GM21447 (cell line): ENCODE measurements around the gene MTMR3.
"Not testable (repeated sequence)": the region's sequence is repeated elsewhere in the genome, so short reads cannot be mapped to it uniquely, and the experiment has no call there.

Experiments used
- ATAC-seq: cut with Tn5 transposase; IDR thresholded peaks from one replicate; pipeline ENCODE4 v1.9.1; 2021; ENCODE audit not compliant: unreplicated experiment

The MTMR3 gene

DNA sequence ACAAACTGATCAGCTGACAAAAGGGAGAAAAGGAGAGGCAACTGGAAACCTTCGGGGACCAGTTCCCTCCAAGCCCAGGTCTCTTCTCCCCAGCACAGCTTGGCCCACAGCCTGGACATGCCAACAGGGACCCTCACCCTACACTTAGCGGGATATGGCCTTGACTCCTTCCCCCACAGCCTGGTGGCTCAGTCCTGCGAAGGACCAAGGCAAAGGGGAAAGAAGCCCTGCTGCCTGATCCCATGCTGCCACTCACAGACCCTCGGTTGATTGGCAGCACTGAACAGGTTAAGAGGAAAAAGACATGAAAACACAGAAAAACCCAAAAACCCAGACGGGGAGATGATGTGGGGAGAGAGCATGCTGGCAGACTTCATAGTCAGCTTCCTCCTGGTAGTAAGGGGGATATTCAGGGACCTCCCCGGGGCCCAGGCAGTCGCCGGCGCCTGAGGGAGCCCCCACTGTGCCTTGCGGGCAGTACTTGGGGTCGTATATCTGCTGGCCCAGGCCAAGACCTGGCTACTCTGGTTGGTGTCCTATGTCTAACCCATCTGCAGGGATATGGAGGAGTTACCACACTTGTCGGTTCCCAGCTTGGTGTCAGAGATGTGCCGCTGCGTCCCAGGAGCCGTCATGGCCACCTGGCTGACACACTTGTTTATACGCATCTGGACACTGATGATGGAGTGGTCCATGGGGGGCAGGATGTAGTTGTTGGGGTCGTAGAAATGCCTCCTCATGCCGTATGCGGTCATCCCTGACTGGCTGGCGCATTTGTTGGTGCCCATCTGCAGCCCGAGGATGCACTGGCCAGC, 163.1 kb downstream of the MTMR3 start:
- ATAC-seq = no peak

DNA sequence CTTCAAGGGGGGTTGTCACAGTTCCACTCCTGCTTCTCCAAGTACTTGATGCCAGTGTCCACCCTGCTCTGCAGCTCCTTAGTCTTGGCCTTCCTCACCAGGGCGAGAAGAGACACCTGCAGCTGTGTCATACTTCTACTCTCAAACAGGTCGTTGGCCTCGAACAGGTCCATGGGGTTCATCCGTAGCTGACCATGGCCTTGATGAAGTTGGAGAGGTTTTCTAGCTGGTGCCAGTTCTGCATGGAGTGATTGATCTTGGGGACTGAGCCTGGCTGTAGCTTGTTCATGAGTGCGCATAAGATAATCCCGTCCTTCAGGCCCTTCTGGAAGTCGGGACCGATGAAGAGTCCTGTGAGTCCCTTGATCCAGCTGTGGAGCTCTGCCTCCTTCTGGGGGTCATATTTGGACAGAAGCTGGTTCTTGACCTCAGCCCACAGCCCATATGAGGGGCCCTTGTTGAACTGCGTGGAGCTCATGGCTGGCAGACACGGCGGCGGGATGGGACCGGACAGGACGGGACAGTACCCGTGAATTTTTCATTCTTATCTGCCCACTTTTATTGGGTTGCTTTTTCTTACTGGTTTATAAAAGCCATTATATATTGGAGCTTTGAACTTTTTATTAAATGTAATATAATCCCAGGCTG, 163.9 kb downstream of the MTMR3 start:
- no peak for ATAC-seq

DNA sequence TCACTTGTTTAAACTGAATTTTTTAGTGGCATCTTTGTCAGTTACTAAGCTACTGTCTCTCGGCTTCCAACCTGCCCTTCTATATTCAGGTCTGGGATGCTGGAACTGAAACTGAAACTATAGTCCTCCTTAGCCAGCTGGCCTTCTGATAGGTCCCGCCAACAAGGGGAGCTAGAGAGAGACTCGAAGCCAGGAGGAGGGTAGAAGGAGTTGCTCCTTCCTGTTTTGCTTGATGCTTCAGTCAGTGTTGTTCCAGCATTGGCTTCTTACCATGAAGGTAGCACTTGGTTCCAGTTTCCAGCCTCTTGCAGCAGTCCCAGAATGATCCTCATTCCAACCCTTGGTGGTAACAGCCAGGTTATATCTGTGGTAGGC, 164.4 kb downstream of the MTMR3 start:
- ATAC-seq = no peak

DNA sequence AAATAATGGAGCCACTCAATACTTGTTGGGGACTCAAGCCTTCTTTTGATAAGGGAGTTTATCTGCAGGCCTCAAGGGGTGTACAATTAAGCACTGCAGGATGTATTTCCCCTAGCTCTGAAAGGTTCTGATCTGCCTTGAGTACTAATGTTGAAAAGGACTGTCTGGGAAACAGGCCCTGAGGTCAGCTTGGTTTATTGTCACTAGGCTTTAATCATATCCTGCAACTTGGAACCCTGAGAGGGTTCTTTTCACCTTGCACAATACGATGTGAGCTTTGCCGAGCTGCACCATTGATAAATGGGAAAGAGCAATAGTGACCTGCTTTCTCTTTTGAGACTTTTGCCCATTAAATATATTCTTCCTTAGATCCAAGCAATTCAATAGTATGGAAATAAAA, 165.7 kb downstream of the MTMR3 start:
- ATAC-seq = no peak

DNA sequence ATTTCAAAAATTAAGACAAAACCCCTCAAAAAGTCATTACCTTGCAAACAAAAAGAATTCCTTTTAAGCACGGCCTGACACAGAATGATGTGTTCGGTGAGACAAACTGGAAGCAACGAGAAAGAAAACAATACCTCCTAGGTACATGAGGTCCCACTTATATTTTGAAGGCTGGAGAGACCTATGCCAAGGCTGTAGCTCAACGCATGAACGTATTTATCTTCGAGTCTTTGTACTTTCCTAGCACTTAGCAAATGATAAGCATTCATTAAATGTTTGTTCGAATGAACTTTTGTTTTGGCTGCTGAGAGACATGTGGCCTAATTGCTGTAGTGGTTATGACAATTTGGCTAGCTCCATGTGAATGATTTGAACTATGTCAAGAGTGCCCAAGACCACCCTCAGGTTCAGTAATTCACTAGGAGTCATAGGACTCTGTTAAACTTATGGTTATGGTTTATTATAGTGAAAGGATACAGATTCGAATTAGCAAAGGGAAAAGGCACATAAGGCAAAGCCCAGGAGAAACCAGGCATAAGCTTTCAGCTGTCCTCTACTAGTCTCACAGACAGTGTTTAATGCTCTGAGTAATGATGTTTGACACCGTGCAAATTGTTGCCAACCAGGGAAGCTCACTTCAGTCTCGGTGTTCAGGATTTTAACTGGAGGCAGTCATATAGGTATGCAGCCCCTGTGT, 171.2 kb downstream of the MTMR3 start:
- ATAC-seq = no peak

DNA sequence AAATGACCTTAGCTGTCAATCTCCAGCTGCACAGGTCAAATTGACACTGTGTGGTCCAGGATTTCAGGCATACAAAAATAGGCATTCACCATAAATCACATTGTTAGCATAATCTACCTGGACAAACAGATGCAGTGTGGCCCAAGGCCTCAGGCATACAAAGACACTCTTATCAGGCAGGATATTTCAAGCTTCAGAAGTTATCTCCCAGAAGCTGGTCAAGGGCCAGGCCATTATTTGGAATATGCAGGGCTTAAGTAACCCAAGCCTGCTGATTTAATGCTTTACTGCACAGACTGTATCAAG, 171.7 kb downstream of the MTMR3 start:
- no peak for ATAC-seq

DNA sequence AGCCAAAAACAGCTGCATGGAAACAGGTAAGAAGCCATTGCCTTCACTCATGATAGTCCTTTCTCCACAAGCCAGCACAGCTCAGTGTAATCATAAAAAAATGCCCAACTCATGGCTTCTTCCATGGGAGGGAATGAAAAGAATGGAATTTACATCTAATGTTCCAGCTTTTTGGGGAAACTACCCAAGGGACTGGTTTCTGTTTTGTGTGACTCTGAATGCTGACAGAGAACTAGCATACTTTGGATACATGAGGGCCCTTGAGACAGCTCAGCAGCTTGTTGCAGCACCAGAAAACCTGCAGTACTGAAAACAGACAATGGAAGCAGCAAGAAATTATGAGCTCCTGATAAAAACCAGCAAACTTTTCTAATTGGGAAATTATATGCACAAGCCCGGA, 173.0 kb downstream of the MTMR3 start:
- ATAC-seq = no peak

DNA sequence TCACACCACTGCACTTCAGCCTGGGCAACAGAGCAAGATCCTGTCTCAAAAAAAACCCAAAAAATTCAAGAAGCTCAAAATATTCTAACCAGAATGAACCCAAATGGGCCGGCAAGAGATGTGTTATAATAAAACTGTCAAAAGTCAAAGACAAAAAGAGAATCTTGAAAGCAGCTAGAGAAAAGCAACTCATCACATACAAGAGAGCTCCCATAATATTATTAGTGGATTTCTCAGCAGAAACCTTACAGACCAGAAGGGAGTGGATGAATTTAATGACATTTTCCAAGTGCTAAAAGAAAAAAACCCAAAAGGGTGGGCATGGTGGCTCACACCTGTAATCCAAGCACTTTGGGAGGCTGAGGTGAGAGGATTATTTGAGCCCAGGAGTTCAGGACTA, 174.4 kb downstream of the MTMR3 start:
- ATAC-seq = no peak

DNA sequence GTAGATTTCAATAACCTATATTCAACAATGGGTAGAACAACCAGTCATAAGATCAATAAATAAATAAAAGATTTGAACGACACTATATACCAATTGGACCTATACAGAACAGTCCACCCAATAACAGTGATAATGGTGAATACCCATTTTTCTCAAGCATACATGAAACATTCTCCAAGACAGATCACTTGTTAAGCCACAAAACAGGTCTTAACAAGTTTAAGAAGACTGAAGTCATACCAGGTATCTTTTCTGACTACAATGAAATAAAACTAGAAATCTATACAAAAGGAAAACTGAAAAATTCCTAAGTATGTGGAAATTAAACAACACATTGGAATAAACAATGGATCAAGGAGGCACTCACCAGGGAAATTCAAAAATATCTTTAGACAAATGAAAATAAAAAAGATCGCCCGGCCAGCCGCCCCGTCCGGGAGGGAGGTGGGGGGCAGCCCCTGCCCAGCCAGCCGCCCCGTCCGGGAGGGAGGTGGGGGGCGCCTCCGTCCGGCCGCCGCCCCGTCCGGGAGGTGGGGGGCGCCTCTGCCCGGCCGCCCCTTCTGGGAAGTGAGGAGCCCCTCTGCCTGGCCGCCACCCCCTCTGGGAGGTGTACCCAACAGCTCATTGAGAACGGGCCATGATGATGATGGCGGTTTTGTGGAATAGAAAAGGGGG, 176.5 kb downstream of the MTMR3 start:
- not testable (repeated sequence) for ATAC-seq

DNA sequence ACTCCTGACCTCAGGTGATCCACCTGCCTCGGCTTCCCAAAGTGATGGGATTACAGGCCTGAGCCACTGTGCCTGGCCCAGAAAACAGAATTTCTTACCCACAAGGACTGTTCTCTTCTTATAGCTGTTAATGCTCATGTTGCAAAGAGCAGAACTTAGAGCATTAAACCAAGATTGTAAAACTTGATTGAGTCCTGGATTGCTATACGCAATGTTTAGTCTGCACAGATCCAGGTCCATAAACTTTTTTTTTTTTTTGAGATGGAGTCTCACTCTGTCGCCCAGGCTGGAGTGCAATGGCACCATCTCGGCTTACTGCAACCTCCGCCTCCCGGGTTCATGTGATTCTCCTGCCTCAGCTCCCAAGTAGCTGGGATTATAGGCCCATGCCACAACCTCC, 178.1 kb downstream of the MTMR3 start:
- not testable (repeated sequence) for ATAC-seq

DNA sequence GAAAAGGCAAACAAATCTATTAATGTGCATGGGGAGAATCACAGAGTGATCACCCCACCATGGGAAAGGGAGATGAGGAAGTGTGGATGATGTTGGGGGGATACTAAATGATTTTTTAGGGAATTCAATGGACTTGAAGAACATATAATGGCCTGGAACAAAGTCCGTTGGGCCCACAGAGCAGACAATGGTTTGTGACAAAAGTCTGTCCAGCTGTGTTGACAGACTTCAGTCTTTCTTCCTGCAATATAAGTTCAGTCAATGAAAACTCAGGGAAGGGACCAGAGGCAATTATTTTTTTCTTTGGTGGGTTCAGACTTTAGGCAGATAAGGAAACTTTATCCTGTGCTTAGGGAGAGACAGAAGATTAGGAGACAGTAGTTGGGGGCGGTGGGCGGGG, 179.3 kb downstream of the MTMR3 start:
- ATAC-seq = no peak

DNA sequence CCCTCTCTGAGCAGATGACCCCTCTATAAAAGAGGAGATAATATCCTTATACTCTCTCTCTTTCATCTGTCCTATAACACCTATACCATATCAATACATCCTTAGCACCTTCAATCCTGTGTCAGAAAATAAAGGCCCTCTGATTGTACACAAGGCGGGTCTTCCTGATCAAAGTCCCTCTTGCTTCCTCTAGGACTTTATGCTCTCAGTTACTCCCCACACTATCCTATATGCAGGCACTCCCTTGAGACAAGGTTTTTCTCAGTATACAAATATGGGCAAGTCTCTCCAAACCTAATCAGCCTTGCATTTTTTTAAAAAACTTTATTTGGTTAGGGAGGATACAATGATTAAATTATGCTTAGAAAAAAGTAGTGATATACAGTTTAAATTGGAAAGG, 180.0 kb downstream of the MTMR3 start:
- ATAC-seq = no peak

DNA sequence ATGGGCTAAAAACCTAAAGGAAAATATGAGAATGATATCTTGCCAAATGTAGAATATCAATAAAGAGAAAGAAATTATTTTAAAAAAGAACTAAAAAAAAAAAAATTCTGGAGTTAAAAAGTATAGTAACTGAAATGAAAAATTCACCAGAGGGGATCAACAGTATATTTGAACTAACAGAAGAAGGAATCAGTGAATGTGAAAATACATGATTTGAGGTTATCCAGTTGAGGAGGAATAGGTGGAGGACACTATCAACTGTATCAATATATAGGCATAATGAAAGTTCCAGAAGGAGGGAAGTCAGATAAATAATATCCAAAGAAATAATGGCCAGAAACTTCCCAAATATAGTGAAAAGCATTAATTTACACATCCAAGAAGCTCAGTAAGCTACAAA, 181.2 kb downstream of the MTMR3 start:
- ATAC-seq = no peak

DNA sequence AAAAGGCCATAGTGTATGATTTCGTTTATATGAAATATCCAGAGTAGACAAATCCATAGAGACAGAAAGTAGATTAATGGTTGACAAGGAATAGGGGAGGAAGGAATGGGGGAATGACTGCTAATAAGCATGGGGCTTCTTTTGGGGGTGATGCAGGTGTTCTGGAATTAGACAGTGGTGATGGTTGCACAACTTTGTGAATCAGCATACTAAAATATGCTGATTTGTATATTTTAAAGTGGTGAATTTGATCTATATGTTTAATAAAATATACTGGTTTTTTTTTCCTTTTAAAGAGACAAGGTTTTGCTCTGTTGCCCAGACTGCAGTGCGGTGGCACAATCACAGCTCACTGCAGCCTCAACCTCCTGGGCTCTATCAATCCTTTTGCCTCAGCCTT, 190.8 kb downstream of the MTMR3 start:
- ATAC-seq = no peak

DNA sequence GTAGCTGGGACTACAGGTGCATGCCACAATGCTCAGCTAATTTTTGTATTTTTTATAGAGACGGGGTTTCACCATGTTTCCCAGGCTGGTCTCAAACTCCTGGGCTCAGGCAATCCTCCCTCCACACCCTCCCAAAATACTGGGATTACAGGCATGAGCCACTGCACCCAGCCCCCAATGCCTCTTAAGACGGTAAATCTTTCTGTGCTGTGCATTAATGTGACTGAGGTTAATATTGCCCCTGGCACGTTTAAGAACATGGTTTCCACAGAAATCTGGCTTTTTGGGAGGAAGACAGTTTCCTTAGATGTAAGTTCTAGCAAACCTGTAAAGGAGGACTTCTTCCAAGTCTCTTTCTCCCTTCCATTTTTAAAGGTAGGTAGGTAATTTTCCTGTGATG, 191.2 kb downstream of the MTMR3 start:
- ATAC-seq = no peak

DNA sequence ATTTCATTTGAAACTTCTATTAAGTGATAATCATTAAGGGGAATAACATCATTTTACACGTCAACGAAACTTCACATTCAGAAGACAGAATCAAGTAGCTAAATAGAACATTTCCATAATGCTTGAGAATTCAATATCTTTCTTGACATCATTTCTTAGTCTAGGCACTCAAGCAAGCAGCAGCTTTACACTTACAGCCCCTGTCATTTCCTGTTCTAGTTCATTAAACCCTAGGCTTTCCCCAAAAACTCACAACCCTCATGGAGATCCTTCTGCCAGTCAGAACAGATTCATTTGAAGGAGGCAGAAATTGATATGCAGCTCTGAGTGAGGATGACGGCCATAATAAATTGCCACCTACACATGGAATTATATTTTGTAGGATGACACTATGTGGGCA, 192.0 kb downstream of the MTMR3 start:
- ATAC-seq = no peak

DNA sequence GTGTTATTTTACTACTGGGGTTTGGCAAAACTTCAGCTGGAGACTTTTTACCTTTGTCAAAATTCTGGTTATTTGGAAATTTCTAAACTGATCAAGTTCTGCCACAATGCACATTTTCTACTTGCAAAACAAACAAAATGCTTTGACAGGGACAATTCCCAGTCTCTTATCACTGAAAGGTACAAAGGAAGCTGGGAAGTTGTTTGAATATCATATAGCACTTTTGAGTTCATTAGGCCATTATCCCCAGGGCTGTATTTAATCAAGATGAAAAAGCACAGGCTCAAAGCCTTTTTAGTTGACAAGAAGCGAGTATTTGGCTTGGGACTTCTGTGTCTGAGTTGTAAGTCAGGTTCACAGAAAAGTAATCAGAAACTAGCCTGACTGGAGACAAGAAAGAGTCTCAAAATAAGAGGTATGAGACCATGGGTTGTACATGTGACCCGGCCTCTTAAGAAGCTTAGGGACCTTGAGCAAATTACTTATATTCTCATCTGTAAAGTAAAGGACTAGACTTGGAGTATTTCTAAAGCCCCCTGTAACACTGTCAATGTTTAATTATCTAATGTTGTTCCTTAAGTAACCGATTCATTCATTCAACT, 194.4 kb downstream of the MTMR3 start:
- ATAC-seq = no peak

DNA sequence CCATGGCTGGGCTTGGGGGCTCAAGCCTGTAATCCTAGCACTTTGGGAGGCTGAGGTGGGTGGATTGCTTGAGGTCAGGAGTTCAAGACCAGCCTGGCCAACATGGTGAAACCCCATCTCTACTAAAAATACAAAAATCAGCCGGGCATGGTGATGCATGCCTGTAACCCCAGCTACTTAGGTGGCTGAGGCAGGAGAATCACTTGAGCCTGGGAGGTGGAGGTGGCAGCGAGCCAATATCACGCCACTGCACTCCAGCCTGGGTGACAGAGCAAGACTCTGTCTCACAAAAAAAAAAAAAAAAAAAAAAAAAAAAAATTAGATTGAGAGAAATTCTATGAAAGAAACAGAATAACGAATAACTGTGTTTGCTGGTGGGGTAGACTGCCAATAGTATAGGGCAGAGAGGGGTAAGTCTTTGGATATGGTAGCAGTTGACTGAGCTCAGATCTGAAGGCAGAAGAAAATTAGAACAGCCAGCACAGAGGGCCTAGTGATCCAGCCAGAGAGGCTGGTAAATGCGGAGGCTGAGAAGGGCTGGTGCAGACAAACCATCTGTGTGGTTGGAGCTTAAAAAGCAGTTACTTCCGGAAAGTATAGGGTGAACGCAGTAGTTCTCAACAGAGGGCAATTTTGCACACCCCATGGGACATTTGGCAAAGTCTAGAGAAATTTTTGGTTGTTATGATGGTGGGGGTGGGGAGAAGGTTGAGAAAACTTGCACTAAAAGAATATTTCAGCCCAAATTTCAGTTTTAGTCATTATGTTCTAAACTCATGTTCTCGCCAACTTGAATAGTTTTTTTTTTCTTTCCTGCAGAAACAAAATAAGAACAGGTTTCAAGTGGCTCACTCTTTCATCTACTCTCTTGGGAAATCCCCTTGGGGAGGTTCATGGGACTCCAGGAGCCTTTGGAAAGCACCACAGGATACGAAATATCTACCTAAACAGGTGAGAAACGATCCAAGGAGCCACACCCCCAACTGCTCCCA, 195.6 kb downstream of the MTMR3 start:
- ATAC-seq = no peak

DNA sequence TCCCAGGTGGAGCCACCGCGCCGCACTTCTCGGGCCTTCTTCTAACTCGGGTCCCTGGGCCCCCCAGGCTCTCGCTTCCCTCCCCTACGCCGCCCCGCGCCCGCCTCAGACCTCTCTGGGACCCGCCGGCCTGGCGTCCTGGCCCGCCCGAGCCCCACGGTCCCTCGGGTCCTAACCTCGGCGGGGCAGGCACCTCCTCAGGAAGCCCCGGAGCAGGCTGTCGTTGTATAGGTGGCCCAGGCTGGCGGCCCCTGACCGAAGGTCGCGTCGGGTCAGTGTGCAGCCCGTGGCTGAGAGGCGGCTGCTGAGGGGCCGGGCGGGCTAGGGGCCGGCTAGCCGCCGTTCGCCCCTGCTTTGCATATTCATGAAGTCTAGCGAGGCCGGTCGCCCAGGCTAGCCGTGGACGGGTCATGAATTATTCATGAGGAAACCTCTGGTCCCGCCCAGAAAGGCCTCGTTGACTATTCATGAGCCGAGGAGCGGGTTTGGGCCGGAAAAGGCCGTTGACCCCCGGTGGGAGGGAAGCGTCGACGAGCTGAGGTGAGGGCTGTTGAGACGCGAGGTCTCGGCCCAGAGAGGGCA, 197.1 kb downstream of the MTMR3 start, which contains the start of gene HORMAD2:
HORMAD2 (plus strand) TSS at position 513 of the 582 bp plus-strand sequence. CDS start 13,489 bp downstream, outside the sequence.
- ATAC-seq = no peak
